GM12874 (cell line): ENCODE measurements around the gene CRISPLD2.

Experiments
- CTCF ChIP-seq: IDR thresholded peaks from 2 replicates; pipeline ENCODE4 v1.5.1; 2011; ENCODE audit warnings: low read depth, mild to moderate bottlenecking, control low read depth, low read length, moderate library complexity; ENCODE audit not compliant: insufficient read depth

CRISPLD2 gene

GRCh38 chr16:84803146-84803545 lies 16.6 kb upstream of the CRISPLD2 start:
- no peak for TF ChIP-seq CTCF

- no peak for TF ChIP-seq CTCF
These were observed 15.5 kb upstream of the CRISPLD2 start for GRCh38 chr16:84804326-84804725.

- no peak for TF ChIP-seq CTCF
These were observed 13.4 kb upstream of the CRISPLD2 start for GRCh38 chr16:84806256-84806889.

GRCh38 chr16:84806890-84807258 lies 12.9 kb upstream of the CRISPLD2 start:
- no peak for TF ChIP-seq CTCF

GRCh38 chr16:84807776-84808175 lies 12.0 kb upstream of the CRISPLD2 start:
- TF ChIP-seq CTCF, result no peak

- no peak for TF ChIP-seq CTCF
These were observed 11.0 kb upstream of the CRISPLD2 start for GRCh38 chr16:84808826-84809225.

GRCh38 chr16:84810518-84811273 lies 9.1 kb upstream of the CRISPLD2 start:
- TF ChIP-seq CTCF, result no peak
